GM12874 (cell line): ENCODE measurements around the gene RS1.

Experiments used
- CTCF ChIP-seq: IDR thresholded peaks from 2 replicates; pipeline ENCODE4 v1.5.1; 2011; ENCODE audit warnings: low read depth, mild to moderate bottlenecking, control low read depth, low read length, moderate library complexity; ENCODE audit not compliant: insufficient read depth

RS1 gene

GRCh38 chrX:18698737-18699650 is 27.1 kb upstream of the RS1 start:
- TF ChIP-seq CTCF: no peak

- TF ChIP-seq CTCF: no peak
Measured at GRCh38 chrX:18696653-18697052, 24.7 kb upstream of the RS1 start.

- TF ChIP-seq CTCF: no peak
Measured at GRCh38 chrX:18692541-18692940, 20.6 kb upstream of the RS1 start.

- no peak for TF ChIP-seq CTCF
Measured at GRCh38 chrX:18691431-18691830, 19.5 kb upstream of the RS1 start.

DNA sequence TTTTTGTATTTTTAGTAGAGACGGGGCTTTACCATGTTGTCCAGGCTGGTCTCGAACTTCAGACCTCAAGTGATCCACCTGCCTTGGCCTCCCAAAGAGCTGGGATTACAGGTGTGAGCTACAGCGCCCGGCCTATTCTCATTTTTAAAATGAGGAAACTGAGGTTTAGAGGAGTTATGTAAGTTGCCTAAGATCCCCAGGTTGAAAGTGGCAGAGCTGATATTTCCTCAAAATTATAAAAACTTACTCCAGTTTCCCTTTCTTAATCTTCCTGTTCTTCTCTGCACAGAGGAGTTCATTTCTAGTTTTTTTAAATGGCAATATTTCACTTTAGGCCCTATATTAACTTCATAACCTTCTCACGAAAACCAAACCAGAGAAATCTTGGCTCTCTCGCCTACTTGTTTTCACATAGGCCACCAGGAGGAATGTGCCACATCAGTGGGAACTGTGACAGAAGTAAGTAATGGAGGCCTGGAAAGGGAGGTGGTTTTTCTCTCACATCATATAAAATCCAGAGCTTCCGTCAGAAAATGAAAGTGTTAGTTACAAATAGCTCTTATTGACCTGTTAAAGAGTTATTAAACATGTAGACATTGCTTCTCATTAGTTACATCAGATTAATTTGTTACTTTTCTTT is 16.1 kb upstream of the RS1 start:
- no peak for TF ChIP-seq CTCF

DNA sequence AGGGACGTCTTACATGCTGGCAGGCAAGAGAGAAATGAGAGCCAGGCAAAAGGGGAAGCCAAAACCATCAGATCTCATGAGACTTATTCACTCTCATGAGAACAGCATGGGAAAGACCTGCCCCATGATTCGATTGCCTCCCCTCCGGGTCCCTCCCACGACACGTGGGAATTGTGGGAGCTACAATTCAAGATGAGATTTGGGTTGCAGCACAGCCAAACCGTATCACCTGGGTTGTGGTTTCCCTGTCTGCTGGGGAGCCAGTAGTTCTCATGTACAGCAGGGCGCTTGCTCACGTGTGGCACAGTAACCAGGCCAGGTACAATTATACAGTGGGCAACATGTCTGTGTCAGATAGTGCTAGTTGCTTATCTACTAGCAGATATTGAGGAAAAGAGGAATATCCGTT is 11.1 kb upstream of the RS1 start:
- no peak for TF ChIP-seq CTCF

DNA sequence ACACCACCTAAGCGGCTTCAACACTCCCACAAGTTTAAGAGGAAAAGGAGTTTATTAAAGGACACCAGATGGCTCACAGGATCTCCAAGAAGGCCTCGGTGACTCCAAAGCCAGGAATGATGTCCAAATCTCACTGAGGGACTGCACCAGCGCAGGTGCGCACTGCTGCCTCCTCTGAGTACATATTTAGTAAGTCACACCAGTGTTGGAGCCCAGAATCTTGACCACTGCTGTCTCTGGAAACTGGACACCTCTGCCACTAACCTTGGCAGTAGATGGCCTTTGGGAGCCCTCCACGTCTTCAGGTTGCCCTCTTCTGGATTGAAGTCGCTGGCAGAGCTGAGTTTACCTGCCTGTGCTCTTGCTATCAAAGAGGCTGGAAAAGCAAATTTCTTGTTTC is 10.1 kb upstream of the RS1 start:
- no peak for TF ChIP-seq CTCF
